ENCODE measurements around the gene ATP9A.

Gene ATP9A

GRCh38 chr20:51595744-51596143 is 172.4 kb downstream of the ATP9A start:
- no peak for DNase-seq

GRCh38 chr20:51595058-51595532 is 173.1 kb downstream of the ATP9A start:
- DNase-seq, result peak; percentile 92

- DNase-seq, result no peak
Measured at GRCh38 chr20:51594236-51595057, 173.7 kb downstream of the ATP9A start.

- DNase-seq, result no peak
Measured at GRCh38 chr20:51593584-51593983, 174.6 kb downstream of the ATP9A start.

- no peak for DNase-seq
Measured at GRCh38 chr20:51592564-51592963, 175.6 kb downstream of the ATP9A start.

- DNase-seq, result no peak
Measured at GRCh38 chr20:51591871-51592270, 176.3 kb downstream of the ATP9A start.

- DNase-seq, result no peak
Measured at GRCh38 chr20:51588762-51589161, 179.4 kb downstream of the ATP9A start.

- no peak for DNase-seq
Measured at GRCh38 chr20:51587145-51587544, 181.0 kb downstream of the ATP9A start.

- DNase-seq, result no peak
Measured at GRCh38 chr20:51586005-51586440, 182.2 kb downstream of the ATP9A start.

GRCh38 chr20:51585148-51585547 is 183.0 kb downstream of the ATP9A start:
- no peak for DNase-seq

GRCh38 chr20:51584737-51585136 is 183.5 kb downstream of the ATP9A start:
- no peak for DNase-seq

- DNase-seq, result no peak
Measured at GRCh38 chr20:51584116-51584515, 184.1 kb downstream of the ATP9A start.

- DNase-seq, result no peak
Measured at GRCh38 chr20:51583499-51583898, 184.7 kb downstream of the ATP9A start.

- no peak for DNase-seq
Measured at GRCh38 chr20:51583073-51583472, 185.1 kb downstream of the ATP9A start.

- no peak for DNase-seq
Measured at GRCh38 chr20:51581571-51581970, 186.6 kb downstream of the ATP9A start.

GRCh38 chr20:51579137-51579536 is 189.1 kb downstream of the ATP9A start:
- no peak for DNase-seq

GRCh38 chr20:51578145-51578459 is 190.1 kb downstream of the ATP9A start:
- DNase-seq, result no peak

- no peak for DNase-seq
Measured at GRCh38 chr20:51577432-51578144, 190.6 kb downstream of the ATP9A start.

GRCh38 chr20:51575486-51575885 is 192.7 kb downstream of the ATP9A start:
- DNase-seq, result no peak

GRCh38 chr20:51574248-51575033 is 193.7 kb downstream of the ATP9A start:
- no peak for DNase-seq

GRCh38 chr20:51573576-51574243 is 194.5 kb downstream of the ATP9A start:
- DNase-seq, result peak; percentile 70

GRCh38 chr20:51571460-51571794 is 196.8 kb downstream of the ATP9A start:
- no peak for DNase-seq
